A549 treated with RU486 at 1 μM for 4 hours (cell line): ENCODE results near the gene RBL1. TPM values are rescaled to one million over a fixed set of nuclear protein-coding genes. Genes with fewer than 3 reads are reported as not detected.

Source experiments
- total RNA-seq: library from RNA; stranded (reverse); fragments of 200-300 nt; extraction: Qiagen RNA extraction; gene quantifications from 5 replicates; pipeline ENCODE4 v1.2.3, GENCODE V29; 2022; ENCODE audit warnings: low read depth

RBL1 gene
- total RNA-seq = 6.2 to 13.0 TPM (median 9.8 TPM) in 5 replicates

GRCh38 chr20:37095599-37096414 is at the start of gene RBL1:
TSS of gene RBL1 (minus strand) at chr20:37095997. CDS start at chr20:37095928, 69 bp downstream.

GRCh38 chr20:36951198-36951978 is 144.4 kb downstream of the RBL1 start, which contains the start of gene SAMHD1:
TSS of gene SAMHD1 (minus strand) at chr20:36951708. CDS start at chr20:36951643, 65 bp downstream.

Other genes starting within 250 kb of the RBL1 start
- not detected in 5 replicates for gene TLDC2, start 219.9 kb downstream of the RBL1 start, total RNA-seq
- 6.4 to 8.3 TPM (median 6.7 TPM) in 5 replicates for gene SAMHD1, start 144.3 kb downstream of the RBL1 start, total RNA-seq
- gene RPN2, start 83.3 kb upstream of the RBL1 start, total RNA-seq = 255 to 276 TPM (median 272 TPM) in 5 replicates
- 0.81 to 2.2 TPM (median 1.0 TPM) in 5 replicates for gene MROH8, start 83.6 kb upstream of the RBL1 start, total RNA-seq
- not detected in 5 replicates for gene GHRH, start 165.8 kb upstream of the RBL1 start, total RNA-seq
- gene MANBAL, start 193.7 kb upstream of the RBL1 start, total RNA-seq = 83.0 to 103 TPM (median 101 TPM) in 5 replicates